HK-2 (cell line): ENCODE measurements around the gene RPL29.

Source experiments
- DNase-seq: peaks from one replicate; pipeline ENCODE4 v3.0.0-alpha.2; 2018; ENCODE audit not compliant: unreplicated experiment

Gene RPL29

DNA sequence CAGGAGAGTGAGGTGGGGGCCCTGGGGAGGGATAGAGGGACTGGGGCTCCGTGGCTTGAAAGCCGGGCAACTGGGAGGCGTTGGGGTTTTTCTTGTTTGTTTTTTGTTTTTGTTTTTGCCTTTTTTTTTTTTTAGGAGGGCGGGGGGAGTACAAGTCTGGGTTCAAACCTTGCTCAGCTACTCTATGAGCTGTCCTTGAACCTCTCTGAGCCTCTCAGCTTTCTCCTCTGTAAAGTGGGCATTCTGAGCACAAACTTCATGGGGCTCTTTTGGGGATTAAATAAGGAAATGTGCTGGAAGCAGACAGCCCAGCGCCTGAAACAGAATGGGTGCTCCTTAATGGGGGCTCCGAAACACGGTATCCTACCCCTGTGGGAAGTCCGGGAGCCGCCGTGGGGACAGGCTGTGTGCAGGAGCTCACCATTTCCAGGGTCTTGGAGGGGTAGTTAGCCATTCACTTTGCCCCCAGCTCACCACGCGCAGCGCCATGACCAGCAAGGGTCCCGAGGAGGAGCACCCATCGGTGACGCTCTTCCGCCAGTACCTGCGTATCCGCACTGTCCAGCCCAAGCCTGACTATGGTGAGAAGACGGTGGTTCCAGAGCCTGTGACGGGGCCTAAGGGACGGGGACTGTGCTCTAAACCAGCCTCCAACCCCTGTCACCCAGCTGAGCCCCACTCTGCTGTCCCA is 12.0 kb downstream of the RPL29 start:
- DNase-seq = no peak

DNA sequence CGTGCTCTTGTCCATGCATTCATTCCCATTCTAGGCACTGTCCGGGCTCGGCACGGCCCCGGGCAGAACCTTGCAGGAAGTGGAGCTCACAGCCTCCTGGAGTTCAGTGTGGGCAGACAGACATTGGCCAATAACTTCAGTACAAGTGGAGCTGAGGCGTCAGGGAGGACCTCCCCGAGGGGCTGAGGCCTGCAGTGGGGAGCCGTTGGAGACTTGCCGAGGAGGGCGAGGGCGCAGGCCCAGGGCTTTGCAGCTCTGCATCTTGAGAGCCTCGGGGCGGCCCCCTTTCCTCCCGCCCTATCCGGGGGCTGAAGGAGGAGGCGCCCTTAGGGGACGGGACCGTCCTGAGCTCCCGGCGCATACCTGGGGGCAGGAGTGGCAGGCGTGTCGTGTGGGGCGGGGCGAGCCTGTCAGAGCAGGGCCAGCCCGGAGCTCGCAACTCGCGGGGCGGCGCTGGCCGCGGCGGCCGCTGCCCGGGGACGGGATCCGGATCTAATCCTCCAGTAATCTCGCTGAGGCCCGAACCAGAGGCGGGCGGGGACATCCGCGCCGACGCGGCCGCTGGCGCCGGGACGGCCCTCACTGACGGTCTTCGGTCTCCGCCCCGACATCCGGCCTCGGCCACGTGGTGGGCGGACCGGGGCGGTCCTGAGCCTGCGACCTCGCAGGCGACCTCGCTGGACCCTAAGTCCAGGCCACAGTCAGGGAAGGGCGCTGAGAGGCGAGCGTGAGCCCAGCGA is 12.7 kb downstream of the RPL29 start, which contains the start of gene ACY1:
Gene ACY1 (plus strand): TSS at position 698 of the 740 bp plus-strand sequence. CDS start 530 bp downstream, outside the sequence.
- DNase-seq = peak; percentile 84

DNA sequence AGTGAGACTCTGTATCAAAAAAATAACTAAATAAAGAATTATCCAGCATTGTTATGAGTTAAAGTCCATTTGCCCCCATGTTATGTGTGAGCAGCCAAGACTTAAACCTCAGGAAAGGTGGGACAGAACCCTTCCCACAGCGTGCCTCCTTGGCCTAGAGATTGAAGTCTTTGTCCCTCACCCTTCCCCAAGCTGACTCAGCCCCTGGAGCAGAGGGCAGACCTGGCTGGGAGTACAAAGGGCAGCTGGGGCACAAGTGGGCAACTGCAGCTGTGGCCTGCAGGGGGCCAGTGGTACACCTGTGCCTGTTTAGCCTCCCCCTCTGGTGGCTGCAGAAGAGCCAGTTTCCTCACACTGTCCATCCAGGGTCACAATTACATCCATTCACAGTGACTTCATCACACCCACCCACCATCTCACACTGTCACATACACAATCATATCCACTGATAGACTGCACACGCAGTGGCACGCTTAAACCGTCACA is 13.3 kb downstream of the RPL29 start:
- peak; percentile 75 for DNase-seq

DNA sequence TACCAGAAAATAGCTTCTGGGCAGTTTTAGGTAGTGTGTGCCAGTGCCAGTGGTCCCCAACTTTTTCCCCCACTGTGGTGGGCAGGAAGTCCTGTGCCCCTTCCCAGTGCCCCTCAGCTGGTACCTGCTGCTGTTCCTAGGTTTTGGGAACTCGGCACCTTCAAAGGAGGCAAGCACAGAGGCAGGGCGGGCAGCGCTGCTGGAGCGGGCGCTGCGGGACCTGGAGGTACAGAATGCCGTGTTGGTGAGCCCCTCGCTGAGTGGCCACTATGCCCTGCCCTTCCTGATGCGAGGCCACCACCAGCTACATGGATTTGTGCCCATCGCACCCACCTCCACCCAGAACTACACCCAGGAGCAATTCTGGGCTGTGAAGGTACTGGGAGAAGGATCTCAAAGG is 15.4 kb downstream of the RPL29 start:
- no peak for DNase-seq

DNA sequence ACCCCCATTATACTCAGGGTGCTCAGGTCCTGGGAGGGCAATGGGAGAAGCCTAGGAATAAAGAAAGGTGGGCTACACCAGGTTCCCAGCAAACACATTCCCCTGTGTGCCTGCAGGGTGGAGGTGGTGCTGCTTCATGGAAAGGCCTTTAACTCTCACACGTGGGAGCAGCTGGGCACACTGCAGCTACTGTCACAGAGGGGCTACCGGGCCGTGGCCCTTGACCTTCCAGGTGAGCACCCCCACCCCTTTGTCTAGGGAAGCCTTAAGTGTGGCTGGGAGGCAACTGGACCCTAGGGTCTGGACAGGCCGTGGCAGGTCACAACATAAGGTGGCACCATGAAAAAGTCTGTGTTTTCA is 17.6 kb downstream of the RPL29 start:
- no peak for DNase-seq

DNA sequence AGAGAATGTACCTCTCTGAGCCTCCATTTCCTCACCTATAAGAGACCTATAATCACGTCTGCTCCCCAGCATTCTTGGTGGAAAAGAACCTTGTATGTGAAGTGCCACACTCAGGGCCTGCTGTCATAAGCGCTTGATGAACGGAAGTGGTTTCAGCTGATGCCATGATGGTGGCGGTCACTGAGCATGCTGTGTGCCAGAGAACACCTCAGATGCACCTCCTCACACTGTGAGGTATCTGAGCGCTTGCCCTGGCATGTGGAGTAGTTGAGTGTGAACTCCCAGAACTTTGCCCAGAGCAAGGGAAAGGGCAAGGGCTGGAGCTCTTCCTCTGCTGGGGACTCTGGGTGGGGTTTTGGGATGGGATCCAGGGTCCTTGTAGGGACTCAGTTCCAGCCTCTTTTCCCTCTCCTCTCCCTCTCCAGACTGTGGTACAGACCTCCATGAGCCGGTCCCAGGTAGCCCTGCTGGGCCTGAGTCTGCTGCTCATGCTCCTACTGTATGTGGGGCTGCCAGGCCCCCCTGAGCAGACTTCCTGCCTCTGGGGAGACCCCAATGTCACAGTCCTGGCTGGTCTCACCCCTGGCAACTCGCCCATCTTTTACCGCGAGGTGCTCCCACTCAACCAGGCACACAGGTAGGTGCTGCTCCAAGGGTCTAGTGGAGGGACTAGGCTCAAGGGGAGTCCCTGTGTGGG is 18.1 kb downstream of the RPL29 start:
- no peak for DNase-seq

DNA sequence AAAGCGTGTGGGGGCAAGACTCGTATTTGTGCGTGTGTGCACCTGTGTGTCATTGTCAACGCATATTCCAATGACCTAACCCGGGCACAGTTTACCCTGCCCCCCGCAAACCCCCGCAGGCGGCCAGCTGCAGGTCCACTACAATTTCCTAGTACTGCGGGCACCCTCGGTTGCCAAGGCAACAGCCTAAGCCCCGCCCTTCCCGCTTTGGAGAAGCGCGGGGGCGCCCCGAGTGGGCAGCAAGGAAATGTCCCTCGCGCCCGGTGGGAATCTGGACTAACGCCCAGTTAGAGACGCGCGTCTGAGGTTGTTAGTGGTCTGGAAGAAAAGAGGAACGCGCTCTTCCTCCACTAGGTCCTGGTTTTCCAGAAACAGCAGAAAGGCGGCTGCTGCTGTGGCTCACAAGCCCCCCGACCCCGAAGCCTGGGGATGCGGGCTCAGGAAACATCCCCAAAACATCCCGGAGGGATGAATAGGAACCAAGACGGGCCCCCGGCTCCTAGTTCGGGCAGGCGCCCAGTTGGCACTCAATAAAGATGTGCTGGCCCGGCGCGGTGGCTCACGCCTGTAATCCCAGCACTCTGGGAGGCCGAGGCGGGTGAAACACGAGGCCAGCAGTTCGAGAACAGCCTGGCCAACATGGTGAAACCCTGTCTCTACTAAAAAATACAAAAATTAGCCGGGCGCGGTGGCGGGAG is 19.7 kb downstream of the RPL29 start:
- no peak for DNase-seq

DNA sequence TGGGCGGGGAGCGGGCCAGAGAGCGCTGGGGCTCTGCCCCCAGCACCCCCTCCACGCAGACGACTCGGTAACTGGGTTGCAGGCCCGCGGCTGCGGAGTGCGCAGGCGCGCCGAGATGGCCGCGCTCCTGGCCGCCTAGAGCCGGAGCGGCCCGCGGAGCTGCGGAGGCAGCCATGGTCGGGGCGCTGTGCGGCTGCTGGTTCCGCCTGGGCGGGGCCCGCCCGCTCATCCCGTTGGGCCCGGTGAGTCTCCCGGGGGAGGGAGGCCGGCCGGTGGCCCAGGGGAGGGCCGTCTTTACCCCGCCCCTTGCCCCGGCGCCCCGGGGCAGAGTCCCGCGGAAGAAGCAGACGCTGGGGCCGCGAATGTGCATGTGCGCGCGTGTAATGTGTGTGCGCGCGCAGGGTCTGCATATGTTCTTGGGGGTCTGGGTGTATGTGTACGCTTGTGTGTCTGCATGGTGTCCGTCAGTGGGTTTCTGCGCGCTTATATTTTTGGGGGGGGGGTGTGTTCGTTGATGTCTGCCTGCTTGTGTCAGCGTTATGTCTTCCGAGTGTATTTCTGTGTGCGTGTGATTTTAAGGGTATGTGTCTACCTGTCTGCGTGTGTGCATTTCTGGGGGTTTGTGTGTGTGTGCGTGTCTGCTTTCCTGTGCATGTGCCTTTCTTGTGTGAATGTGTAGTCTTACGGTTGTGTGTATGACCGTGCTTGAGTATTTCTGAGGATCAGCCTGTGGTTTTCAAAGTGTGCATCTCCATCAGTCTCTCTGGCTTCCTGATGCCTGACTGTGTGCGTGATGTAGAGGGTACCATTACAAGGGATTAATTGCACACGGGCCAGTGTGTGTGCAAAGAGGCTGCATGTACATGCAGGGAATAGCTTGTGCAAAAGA is 20.5 kb downstream of the RPL29 start, which contains the start of gene ABHD14A:
Gene ABHD14A (plus strand): TSS at position 102 of the 889 bp plus-strand sequence. CDS start 72 bp downstream, at position 174.
- DNase-seq = no peak

DNA sequence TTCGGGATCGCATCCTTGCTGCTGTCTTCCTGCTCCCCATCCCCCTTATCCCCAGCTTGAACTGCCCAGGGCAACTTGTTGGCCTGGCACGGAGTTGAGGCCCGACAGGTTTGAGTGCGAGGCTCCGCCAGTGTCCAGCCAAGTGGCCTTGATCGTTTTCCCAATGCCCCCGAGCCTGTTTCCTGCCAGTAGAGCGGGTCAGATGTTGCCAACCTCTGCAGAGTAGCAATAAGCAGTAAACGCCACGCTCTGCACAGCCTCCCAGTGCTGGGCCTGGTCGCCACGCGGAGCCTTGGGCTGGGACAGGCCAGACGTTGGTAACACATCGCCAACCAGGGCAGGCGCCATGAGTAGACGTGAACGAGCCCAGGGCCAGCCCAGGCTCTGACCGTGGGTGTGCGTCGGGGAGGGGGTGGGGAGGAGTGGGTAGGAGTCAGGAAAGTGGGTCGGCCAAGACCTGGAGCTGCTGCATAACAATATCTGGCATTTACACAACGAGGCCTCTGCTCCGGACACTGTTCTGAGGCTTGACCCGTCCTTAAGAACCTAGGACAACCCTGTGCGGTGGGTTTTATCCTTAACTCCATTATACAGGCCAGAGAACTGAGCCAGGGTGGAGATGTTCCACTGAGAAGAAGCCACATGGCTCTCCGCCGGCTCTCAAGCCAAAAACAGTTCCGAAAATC is 21.3 kb downstream of the RPL29 start:
- DNase-seq = peak; percentile 52

DNA sequence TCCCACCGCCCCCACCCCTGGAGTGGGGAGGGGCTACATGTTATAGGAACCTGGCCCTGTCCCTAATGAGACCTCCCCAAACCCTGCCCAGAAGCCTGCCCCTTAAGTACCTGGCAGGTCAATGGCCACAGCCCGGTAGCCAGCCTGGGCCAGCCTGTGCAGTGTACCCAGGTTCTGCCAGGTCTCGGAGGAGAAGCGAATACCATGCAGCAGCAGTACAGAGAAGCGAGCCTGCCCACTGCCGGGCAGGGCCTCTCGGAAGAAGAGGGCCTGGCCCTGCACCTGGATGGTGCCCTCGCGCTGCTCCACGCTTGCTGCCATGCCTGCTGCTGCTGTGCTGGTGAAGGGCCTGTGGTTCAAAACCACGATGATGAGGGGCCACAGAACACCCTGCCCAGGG is 24.3 kb downstream of the RPL29 start:
- DNase-seq = no peak

DNA sequence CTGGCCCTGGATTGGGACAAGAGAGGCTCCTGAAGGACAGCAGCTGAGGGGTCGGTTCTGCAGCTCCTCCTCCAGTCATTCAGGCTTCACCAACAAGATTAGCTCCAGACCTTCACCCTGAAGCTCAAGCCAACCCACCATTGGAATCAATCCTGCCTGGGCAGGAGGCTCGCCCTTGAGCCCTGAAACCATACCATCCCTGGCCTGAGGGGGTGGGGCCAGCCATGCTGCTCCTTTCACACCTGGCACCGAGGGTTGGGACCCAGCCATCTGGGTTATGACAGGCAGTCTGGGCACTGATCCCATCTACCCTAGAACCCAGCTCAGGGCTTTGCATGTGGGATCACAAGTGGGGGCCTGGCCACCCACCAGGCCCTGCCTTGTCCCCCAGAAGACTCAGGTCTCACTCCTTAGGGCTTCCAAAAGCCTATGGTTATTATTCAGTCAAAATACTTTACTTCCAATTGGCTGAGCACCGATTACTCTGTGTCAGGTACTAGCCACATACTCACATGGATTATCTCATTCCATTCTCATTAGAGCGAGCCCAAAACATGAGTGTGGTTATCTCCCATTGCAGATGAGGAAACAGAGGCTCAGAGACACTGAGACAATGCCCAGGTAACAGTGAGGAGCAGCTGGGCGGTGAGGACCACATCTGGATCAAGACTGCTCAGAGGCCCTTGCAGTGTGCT is 24.9 kb downstream of the RPL29 start:
- DNase-seq = no peak

DNA sequence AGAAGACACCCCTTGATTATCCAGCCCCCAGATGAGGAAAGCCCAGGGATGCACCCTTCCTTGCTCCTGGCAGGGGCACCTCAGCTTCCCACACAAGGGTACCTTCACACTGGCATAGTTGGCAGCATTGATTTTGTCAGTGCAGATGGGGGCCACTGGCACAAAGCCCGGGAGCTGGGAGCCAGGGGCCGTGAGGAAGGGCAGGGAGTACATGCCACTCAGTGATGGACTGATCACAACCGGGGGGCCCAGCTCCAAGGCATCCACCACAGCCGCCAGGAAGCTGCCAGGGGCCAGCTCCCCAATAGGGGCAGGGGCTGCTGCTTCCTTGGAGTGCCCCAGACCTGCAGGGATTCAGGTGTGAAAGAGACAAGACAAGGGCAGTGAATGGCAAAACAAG is 25.9 kb downstream of the RPL29 start:
- no peak for DNase-seq

DNA sequence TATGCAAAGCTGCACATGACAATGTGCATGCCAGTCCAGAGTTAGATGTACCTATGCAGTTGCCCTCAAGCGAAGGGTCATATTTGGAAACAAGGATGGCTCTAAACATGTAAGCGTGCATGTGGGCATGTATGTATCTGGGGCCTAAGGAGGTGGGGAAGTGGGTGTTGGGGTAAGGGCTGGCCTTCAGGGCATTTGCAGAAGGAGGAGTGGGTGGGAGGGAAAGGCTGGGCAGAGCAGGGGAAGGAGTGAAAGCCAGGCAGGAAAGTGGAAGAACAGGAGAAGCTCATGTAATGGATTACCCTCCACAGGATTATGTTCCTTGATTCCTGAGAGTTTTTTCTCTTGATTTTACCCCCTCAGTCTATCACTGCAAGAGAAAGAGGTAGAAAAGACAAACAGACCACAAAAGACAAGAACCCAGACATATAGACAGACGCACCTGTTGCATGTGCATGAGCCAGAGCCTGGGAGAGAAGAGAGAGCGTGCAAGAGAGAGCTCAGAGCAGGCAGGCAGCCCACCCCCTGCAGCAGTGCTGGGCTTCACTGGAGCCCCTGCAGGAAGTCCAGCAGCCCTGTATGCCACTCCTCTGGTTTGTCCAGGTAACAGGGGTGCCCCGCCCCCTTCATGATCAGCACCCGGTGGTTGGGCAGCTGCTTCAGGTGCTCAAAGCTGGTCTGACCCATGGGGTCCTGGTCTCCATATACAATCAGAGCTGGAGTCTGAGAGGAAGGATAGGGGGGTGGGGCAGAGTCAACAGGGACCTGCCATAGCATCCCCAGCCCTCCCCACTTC is 26.6 kb downstream of the RPL29 start:
- no peak for DNase-seq

DNA sequence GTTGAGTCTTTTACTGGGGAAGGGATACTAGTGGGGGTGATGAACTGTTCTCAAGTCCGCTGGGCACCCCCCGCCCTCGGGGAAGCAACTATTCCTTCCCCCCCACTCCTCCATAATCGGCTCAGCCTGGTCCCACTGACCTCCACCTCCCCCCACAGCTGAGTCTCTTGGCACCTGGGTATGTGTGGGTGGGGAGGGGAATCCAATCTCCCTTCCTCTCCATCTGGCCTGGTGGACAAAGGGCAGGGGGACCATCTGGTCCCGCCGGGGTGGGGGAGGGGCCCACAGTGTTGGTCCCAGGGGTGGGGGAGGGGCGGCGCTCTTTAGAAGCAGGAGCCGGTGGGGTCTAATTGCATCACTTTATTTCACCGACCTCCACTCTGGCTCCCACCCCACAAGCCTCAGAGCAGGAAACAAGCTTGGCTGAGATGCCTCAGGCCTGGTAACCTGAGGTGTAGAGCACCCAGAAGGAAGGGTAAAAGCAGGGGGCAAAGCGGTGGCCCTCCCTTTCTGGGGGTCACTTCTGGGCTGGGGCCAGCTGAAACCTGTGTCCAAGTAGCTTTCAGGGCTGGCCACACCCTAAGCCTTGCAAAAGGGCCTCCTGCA is 27.4 kb downstream of the RPL29 start:
- no peak for DNase-seq

DNA sequence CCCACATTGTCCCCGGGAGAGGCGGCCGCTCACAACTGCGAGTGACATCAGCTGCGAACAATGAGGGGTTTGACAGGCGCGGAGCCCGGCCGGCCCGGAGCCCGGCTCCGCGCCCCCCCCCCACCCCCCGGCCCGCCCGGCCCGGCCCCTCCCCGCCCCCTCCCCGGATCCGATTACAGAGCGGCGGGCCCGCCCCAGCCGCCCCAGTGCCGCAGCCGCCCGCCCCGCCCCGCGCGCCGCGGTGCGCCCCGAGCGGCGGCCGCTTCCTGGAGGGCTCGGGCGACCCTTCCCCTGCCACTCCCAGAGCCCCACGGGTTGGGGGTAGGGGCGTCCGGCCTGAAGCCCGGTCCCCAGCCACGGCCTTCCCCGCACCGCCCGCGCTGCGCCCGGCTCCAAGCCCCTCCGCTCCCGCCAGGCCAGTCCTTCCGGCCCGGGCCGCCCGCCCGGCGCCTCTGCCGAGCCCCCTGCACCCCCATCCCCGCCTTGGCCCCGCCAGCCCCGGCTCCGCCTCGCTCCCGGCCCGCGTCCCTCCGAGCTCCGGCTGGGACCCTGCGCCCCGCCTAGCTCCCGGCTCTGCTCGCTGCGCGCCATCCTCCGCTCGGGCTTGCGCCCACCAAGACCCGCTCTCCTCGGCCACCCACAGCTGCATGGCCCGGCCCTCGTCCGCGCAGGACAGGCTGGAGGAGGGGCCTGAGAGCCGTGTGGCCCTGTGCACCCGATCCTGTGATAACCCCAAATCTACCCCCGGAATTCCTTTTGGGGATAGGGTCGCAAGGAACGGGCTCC is 28.1 kb downstream of the RPL29 start, which contains the start of gene PCBP4:
Gene PCBP4 (minus strand): TSS at position 71 of the 786 bp plus-strand sequence. CDS start 6,214 bp downstream, outside the sequence.
- DNase-seq = peak; percentile 57

DNA sequence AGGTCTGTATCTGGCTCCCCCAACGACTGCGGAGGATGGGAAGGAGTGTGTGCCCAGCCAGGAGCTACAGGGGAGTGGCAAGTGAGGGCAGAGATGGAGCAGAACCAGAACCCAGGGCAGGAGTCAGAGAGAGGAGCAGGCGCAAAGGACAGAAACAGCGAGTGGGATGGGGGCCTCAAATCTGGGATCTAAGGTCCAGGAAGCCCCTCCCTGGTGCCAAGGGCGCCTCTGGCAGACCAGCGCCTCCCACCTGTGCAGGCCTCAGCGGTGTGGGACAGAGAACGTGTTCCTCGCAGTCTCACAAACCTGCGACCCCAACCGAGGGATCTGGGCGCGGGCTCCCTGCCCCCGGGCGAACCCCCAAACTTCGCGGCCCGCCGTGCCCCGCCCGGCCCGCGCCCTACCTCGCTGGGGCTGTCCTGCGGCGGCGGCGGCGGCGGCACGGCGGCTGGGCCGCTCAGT is 28.7 kb downstream of the RPL29 start:
- no peak for DNase-seq

DNA sequence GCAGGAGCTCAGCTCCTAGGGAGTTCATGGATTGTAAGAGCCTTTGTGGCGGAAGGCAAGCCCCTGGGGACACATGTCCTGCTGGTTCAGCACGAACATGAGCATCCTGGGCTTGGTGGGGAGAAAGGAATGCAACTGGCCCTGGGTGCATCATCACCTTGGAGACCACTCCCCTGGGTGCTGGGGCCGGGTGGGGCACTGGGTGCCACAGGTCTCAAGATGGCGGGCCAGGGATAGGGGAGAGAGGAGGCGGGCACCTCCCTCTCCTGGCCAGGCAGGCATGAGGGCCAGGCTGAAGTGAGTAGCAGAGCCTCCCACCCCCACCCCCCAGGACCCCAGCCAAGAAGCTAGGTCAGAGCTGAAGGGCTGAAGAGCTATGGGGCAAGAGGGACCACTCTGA is 29.2 kb downstream of the RPL29 start:
- DNase-seq = no peak
